Measurements from ENCODE around the gene SYNE1. TPM values are rescaled to one million over a fixed set of nuclear protein-coding genes. Genes with fewer than 3 reads are reported as not detected.

The SYNE1 gene
- total RNA-seq, 3 donors from 2014 or later, result 16.8 to 78.6 (median 22.3) TPM

- TF ChIP-seq CTCF (IDR thresholded peaks at IDR 0.05), result no peak
- peak in 1 of 3 donors; percentile 8 for DNase-seq
- no peaks in the 10 kb centered on the region for H3K9me3 ChIP-seq
- H3K36me3 ChIP-seq (ENCODE audit: low read depth), result no peaks in the 10 kb centered on the region
- no peaks in the 10 kb centered on the region for H3K4me1 ChIP-seq (ENCODE audit: low read depth)
- intact Hi-C loops (cut with DNase I, micrococcal nuclease), result no loop called here
- no peak overlapping the region for H3K4me3 ChIP-seq
- no peak for ATAC-seq
Observed at GRCh38 chr6:152356662-152357061, 280.5 kb downstream of the SYNE1 start.

DNA sequence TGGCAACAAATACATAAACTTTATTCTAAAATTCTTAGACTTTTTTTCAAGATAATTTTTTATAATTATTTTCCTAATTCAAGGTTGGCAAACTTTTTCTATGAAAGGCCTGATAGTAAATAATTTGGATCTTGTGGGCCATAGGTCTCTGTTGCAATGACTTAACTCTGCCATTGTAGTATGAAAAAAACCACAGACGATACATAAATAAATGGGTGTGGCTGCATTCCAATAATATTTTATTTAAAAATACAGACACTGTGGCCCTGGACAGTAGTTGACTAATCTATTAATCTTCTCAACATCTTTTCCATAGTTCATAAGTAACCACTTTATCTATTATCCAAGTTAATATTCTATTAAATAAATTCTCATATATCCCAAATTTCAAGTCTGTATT lies 281.1 kb downstream of the SYNE1 start:
- H3K9me3 ChIP-seq, result no peaks in the 10 kb centered on the region
- ATAC-seq (no peak), DNase-seq (no peak)
- no peak overlapping the region for H3K4me3 ChIP-seq
- intact Hi-C loops (cut with DNase I, micrococcal nuclease), result no loop called here
- no peak for TF ChIP-seq CTCF (IDR thresholded peaks at IDR 0.05)
- no peaks in the 10 kb centered on the region for H3K4me1 ChIP-seq (ENCODE audit: low read depth)
- H3K36me3 ChIP-seq (ENCODE audit: low read depth), result no peaks in the 10 kb centered on the region

DNA sequence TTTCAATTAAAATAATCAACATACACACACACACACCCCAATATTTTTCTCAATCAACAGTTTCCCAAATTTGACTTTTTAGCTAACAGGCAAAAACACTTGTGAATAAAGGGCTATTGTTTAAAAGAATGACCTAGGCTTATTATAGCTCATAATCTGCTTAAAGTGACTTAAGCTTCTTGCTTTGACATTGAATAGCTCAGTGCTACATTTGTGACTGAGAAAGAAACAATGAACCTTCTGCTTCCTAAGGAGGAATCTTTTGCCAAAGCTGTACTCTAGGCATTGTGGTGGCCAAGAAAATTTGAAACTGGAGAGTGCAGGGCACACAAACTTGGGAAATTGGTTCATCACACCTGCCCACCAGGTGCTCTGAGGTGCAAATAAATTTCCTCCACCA lies 282.0 kb downstream of the SYNE1 start:
- DNase-seq, result no peak

DNA sequence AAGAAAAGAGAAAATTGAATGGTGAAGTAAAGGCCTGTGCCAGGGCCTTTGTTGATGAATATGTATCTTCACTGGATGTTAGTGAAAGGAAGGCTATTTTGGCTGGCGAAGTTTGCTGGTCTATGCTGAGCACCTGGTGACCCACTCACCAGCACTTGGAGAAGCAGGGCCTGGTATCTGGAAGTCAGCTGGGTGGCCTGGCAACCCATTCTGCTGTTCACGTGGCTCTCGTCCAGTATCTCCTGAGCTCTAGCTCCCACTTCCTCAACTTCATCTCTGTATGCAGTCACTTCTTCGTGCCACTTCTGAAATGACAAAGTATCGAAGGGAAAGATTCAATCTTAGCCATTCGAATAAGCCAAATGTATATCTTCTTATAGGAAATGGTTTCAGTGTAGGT lies 283.7 kb downstream of the SYNE1 start:
- Histone ChIP-seq H3K36me3 (ENCODE audit: low read depth) (no peaks in the 10 kb centered on the region), H3K4me3 (no peak overlapping the region), H3K9me3 (no peaks in the 10 kb centered on the region), H3K4me1 (ENCODE audit: low read depth) (no peaks in the 10 kb centered on the region)
- DNase-seq (no peak), ATAC-seq (no peak)
- no peak for TF ChIP-seq CTCF (IDR thresholded peaks at IDR 0.05)
- intact Hi-C loops (cut with DNase I, micrococcal nuclease), result no loop called here

More for the DNA sequence above, 282.0 kb downstream of the SYNE1 start:
- Histone ChIP-seq H3K4me3 (no peak overlapping the region), H3K36me3 (ENCODE audit: low read depth) (no peaks in the 10 kb centered on the region), H3K9me3 (no peaks in the 10 kb centered on the region), H3K4me1 (ENCODE audit: low read depth) (no peaks in the 10 kb centered on the region)
- TF ChIP-seq CTCF (IDR thresholded peaks at IDR 0.05), result no peak
- intact Hi-C loops (cut with DNase I, micrococcal nuclease), result no loop called here
- no peak for ATAC-seq

GRCh38 chr6:152351742-152352141 lies 285.4 kb downstream of the SYNE1 start:
- no peak for TF ChIP-seq CTCF (IDR thresholded peaks at IDR 0.05)
- Histone ChIP-seq H3K4me3 (no peak overlapping the region), H3K36me3 (ENCODE audit: low read depth) (no peaks in the 10 kb centered on the region), H3K4me1 (ENCODE audit: low read depth) (no peaks in the 10 kb centered on the region), H3K9me3 (no peaks in the 10 kb centered on the region)
- DNase-seq (no peak), ATAC-seq (no peak)
- intact Hi-C loops (cut with DNase I, micrococcal nuclease), result no loop called here

- intact Hi-C loops (cut with DNase I, micrococcal nuclease), result no loop called here
- no peaks in the 10 kb centered on the region for H3K9me3 ChIP-seq
- no peak for ATAC-seq
- H3K4me3 ChIP-seq, result no peak overlapping the region
- no peak for TF ChIP-seq CTCF (IDR thresholded peaks at IDR 0.05)
- no peak for DNase-seq
- H3K36me3 ChIP-seq (ENCODE audit: low read depth), result no peaks in the 10 kb centered on the region
- no peaks in the 10 kb centered on the region for H3K4me1 ChIP-seq (ENCODE audit: low read depth)
Observed at GRCh38 chr6:152351110-152351509, 286.1 kb downstream of the SYNE1 start.
